HG03097 (cell line): ENCODE results near the gene ITGAE.
"Not testable (repeated sequence)": the region's sequence is repeated elsewhere in the genome, so short reads cannot be mapped to it uniquely, and the experiment has no call there.

Experiments used
- ATAC-seq: cut with Tn5 transposase; IDR thresholded peaks from one replicate; pipeline ENCODE4 v1.9.1; 2021; ENCODE audit not compliant: unreplicated experiment, low FRiP score

ITGAE gene

DNA sequence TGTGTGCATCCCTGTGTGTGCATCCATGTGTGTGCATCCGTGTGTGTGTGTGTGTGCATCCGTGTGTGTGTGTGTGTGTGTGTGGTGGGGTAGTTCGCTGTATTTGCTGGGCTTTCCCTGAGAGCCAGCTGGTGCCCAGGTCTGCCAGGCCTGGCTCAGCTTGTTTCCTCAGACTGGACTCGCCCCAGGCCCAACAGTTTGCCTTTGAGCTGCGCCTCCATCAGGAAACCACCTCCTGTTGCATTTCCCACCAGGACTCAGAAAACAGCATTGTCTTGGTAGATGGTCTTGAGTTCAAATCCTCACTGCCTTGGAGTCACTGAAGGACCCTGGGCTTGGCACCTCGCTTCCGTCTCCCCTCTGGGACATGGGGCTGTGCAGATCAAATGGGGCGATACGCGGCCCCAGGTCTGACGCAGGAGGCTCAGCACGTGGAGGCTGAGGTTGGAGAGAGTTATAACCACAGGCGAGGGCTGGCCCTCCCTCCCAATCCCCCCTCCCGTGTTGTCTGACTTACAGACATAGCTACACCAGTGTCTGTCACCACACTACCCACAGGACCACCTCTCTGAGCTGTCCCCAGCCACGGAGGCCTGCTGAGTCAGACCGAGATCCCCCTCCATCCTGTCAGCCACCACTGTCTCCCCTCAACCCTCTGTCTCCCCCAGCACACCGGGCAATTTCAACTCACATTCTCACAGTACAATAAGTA lies 4.7 kb downstream of the ITGAE start:
- peak; percentile 58 for ATAC-seq

DNA sequence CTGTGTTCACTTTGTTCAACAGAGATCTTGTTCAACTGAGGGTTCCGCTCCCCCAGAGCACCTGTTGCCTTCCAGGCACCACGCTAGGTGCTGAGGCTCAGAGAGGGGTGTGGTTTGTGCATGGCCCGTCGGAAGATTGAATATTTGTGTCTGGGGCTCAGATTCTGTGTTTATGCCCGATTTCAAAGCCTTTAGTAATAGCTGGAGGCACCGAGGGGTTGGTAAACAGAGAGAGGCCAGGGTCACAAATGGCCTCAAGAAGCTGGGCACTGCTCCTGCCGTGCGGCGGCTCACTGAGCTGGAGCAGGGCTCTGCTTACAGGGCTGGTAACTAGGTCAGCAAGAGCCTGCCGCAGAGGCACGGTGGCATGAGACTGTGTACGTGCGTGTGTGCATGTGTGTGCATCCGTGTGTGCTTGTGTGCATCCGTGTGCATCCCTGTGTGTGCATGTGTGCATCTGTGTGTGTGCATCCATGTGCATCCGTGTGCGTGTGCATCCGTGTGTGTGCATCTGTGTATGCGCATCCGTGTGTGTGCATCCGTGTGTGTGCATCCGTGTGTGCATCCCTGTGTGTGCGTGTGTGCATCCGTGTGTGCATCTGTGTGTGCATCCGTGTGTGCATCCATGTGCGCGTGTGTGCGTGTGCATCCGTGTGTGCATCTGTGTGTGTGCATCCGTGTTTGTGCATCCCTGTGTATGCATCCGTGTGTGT lies 5.4 kb downstream of the ITGAE start:
- no peak for ATAC-seq

GRCh38 chr17:3794557-3795389 lies 6.2 kb downstream of the ITGAE start:
- no peak for ATAC-seq

DNA sequence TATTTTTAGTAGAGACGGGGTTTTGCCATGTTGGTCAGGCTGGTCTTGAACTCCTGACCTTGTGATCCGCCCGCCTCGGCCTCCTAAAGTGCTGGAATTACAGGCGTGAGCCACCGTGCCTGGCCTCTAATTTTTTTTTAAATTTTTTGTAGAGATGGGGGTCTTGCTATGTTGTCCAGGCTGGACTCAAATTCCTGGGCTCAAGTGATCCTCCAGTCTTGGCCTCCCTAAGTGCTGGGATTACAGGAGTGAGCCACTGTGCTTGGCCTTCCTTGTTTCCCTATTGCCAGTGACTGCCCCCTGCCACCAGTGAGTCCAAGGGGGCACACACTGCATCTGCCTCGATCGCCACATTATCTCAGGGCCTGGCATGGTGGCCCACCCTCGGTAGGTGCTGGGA lies 6.8 kb downstream of the ITGAE start:
- ATAC-seq = not testable (repeated sequence)

DNA sequence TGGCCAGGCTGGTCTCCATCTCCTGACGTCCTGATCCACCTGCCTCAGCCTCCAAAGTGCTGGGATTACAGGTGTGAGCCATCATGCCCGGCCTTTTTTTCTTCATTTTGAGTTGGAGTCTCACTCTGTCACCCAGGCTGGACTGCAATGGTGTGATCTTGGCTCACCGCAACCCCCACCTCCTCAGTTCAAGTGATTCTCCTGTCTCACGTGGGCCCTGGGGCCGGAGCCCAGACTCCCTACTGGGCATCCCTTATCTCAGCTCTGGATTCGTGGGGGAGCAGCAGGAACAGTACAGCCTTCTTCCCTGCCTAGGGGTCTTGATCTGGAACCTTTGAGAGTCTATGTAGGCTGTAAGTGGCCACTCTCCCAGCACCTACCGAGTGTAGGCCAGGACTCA lies 7.7 kb downstream of the ITGAE start:
- not testable (repeated sequence) for ATAC-seq

GRCh38 chr17:3792481-3792880 lies 8.5 kb downstream of the ITGAE start:
- no peak for ATAC-seq

DNA sequence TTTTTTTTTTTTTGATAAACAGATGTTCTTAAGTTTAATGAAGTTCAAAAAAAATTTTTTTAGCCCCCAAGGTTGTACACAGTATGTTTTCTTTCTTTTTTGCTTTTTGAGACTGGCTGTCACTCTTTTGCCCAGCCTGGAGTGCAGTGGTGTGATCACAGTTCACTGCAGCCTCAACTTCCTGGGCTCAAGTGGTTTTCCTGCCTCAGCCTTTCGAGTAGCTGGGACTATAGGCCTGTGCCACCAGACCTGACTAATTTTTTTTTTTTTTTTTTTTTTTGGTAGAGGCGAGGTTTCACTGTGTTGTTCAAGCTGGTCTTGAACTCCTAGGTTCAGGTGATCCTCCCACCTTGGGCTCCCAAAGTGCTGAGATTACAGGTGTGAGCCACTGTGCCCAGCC lies 12.8 kb downstream of the ITGAE start:
- no peak for ATAC-seq

GRCh38 chr17:3785323-3785722 lies 15.7 kb downstream of the ITGAE start:
- ATAC-seq = not testable (repeated sequence)

GRCh38 chr17:3782751-3783150 lies 18.2 kb downstream of the ITGAE start:
- no peak for ATAC-seq

- no peak for ATAC-seq
Measured at GRCh38 chr17:3780986-3781385, 20.0 kb downstream of the ITGAE start.

DNA sequence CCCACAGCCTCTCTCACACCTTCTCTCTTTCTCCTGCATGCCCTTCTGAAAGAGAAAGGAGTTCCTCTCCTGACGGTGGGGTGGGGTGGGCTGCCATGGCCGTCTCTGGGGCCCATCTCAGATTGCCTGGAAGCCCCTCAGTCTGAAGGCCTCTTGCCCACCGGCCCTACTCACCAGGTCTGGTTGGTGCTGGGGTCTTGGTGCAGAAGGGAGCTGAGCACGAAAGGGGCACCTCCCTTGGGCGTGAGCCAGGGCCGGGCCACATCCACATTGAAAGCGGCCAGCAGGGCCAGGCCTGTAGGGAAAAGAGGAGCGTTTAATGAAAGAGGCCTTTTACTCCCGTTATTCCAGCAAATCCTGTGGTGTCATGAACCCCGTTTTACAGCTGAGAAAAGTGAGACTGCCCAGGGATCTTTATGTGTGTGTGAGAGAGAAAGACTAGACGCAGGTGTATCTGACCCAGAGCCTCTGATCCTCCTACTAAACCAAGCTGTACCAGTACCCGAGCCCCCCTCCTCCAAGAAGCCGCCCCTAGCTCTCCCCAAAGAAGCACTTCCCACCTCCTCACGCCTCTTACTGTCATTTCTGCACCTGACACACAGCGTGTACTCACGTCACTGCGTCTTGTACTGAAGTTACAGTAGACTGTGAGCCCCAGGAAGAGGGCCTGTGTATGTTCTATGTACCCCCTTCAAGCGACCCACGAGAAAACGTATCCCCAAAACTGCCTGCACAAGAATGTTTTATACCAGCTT lies 23.4 kb downstream of the ITGAE start:
- ATAC-seq = no peak

- ATAC-seq = no peak
Measured at GRCh38 chr17:3773966-3774365, 27.0 kb downstream of the ITGAE start.

GRCh38 chr17:3773511-3773910 lies 27.5 kb downstream of the ITGAE start:
- no peak for ATAC-seq

DNA sequence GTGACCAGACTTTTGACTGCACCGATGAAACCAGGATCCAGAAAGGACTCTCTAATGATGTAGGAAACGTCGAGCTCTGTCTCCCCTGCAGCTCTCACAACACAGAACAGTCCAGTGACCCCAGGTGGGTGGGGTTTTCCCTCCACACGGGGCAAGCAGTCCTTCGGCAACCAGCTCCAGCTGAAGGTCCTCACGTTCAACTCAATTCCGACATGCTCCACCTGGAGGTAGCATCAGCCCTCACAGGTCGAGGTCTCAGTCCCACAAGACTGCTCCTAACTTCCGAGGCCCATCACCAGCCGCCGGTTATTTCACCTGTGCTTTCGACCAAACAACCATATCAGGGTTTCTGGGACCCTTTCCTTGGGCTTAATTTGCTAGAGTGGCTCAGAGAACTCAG lies 28.2 kb downstream of the ITGAE start:
- no peak for ATAC-seq

GRCh38 chr17:3771140-3771539 lies 29.8 kb downstream of the ITGAE start:
- ATAC-seq = no peak

DNA sequence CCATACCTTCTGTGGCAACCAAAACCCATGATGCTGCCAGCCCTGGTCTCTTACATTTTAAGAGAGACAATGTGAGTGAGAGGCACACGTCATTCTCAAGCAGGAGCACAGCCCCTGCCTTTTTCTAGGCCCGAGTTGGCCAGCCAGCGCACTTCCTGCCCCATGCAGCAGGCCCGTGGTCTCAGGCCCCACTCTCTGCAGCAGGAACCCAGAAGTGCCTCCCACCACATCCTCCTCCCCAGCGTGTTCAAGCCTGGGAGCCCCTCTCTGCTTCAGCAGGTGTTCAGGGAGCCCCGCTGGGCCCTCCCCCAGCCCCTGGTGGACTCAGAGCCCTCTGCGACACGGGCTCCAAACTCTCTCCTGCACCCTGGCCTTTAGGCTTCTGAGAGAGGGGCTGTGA lies 30.5 kb downstream of the ITGAE start:
- ATAC-seq = no peak

- no peak for ATAC-seq
Measured at GRCh38 chr17:3768769-3769168, 32.2 kb downstream of the ITGAE start.

- no peak for ATAC-seq
Measured at GRCh38 chr17:3768341-3768740, 32.6 kb downstream of the ITGAE start.

DNA sequence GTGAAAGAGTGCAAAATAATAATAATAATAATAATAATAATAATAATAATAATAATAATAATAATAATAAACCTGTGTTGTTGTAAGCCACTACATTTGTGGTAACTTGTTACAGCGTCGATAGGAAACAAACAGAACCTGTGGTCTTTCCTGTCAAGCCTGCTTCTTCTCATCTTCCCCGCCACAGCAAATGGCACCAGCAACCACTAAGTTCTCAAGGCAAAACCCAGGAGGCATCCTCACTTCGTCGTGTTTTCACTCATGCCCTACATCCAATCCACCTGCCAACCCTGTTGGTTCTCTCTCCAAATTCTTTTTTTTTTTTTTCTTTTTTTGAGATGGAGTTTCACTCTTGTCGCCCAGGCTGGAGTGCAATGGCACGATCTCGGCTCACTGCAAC lies 34.2 kb downstream of the ITGAE start:
- no peak for ATAC-seq

DNA sequence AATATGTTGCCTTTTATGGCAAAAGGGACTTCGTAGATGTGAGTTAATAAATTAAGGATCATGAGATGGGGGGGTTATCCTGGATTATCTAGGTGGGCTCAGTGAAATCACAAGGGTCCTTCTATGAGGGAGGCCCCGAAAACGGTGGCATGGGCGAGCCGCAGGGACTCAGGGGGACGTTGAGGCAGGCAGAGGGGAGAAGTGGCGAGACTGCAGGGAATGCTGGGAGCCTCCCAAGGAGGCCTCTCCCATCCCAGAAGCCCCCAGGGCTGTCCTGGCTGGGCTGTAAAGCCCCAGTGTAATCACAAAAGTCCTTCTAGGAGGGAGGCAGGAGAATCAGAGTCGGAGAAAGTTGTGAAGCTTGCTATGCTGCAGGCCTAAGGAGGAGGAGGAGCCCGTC lies 35.0 kb downstream of the ITGAE start:
- ATAC-seq = no peak

DNA sequence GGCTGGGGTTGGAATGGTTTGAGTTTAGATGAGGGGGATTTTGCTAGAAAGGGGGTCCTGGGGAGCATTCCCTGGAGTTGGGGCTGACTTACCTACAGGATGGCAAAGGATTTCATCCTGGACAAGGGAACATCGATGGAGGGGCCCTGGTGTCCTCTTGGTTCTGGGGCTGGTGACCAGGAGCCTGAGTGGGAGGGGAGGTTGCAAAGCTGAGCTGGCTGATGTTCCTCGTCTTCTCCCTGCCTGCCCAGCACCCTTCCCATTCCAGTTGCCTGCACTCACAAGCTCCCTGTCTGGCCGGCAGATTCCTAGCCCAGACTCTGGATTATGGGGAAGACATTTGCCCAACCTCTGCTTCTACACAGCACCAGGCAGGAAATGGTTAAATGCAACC lies 37.2 kb downstream of the ITGAE start:
- no peak for ATAC-seq
